Measurements from ENCODE around the gene IGSF8.

GRCh38 chr1:160101037-160101716 is 2.8 kb upstream of the IGSF8 start:
- peak; percentile 94 for TF ChIP-seq CTCF (IDR thresholded peaks at IDR 0.05; ENCODE audit: poor library complexity, severe bottlenecking)
- no peak for TF ChIP-seq POLR2AphosphoS5 (IDR thresholded peaks at IDR 0.05)
- TF ChIP-seq EP300 (conservative IDR thresholded peaks at IDR 0.05; ENCODE audit: poor library complexity, severe bottlenecking), result no peak
- TF ChIP-seq, protein P1, sequence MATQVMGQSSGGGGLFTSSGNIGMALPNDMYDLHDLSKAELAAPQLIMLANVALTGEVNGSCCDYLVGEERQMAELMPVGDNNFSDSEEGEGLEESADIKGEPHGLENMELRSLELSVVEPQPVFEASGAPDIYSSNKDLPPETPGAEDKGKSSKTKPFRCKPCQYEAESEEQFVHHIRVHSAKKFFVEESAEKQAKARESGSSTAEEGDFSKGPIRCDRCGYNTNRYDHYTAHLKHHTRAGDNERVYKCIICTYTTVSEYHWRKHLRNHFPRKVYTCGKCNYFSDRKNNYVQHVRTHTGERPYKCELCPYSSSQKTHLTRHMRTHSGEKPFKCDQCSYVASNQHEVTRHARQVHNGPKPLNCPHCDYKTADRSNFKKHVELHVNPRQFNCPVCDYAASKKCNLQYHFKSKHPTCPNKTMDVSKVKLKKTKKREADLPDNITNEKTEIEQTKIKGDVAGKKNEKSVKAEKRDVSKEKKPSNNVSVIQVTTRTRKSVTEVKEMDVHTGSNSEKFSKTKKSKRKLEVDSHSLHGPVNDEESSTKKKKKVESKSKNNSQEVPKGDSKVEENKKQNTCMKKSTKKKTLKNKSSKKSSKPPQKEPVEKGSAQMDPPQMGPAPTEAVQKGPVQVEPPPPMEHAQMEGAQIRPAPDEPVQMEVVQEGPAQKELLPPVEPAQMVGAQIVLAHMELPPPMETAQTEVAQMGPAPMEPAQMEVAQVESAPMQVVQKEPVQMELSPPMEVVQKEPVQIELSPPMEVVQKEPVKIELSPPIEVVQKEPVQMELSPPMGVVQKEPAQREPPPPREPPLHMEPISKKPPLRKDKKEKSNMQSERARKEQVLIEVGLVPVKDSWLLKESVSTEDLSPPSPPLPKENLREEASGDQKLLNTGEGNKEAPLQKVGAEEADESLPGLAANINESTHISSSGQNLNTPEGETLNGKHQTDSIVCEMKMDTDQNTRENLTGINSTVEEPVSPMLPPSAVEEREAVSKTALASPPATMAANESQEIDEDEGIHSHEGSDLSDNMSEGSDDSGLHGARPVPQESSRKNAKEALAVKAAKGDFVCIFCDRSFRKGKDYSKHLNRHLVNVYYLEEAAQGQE (IDR thresholded peaks at IDR 0.05; ENCODE audit: borderline replicate concordance), result no peak
- TF ChIP-seq EZH2 (IDR thresholded peaks at IDR 0.05; ENCODE audit: borderline replicate concordance, insufficient read depth, low read length, poor library complexity, severe bottlenecking), result no peak
- peak; percentile 56 for TF ChIP-seq MXI1 (conservative IDR thresholded peaks at IDR 0.05; ENCODE audit: poor library complexity, severe bottlenecking)
- peak; percentile 94 for TF ChIP-seq RAD21 (conservative IDR thresholded peaks at IDR 0.05)
- no peak for TF ChIP-seq TAF1 (IDR thresholded peaks at IDR 0.05; ENCODE audit: low read depth)
- TF ChIP-seq SMC3 (conservative IDR thresholded peaks at IDR 0.05; ENCODE audit: poor library complexity), result peak; percentile 94
